BE2C (cell line): Measurements from ENCODE around the gene C1QTNF5.

Experiments used
- DNase-seq: peaks from one replicate; pipeline ENCODE4 v3.0.0-alpha.2; 2020
- H3K27me3 ChIP-seq: fragments of 250-450 bp; sonication (Bioruptor Pico); 2 replicates; pipeline ENCODE4 v1.5.1; 2020; ENCODE audit warnings: mild to moderate bottlenecking
- H3K36me3 ChIP-seq: fragments of 250-450 bp; sonication (Bioruptor Pico); 2 replicates; pipeline ENCODE4 v1.5.1; 2020; ENCODE audit warnings: mild to moderate bottlenecking
- H3K4me1 ChIP-seq: fragments of 250-450 bp; sonication (Bioruptor Pico); 2 replicates; pipeline ENCODE4 v1.5.1; 2020
- H3K4me3 ChIP-seq: 2 replicates; pipeline ENCODE4 v1.5.1; 2011; ENCODE audit warnings: low read depth, low read length
- H3K9me3 ChIP-seq: fragments of 250-450 bp; sonication (Bioruptor Pico); 2 replicates; pipeline ENCODE4 v1.5.1; 2020
- CTCF ChIP-seq: IDR thresholded peaks from 2 replicates; pipeline ENCODE4 v1.5.1; 2012; ENCODE audit warnings: mild to moderate bottlenecking, low read depth, low read length

Gene C1QTNF5

GRCh38 chr11:119351232-119351631, 10.5 kb upstream of the C1QTNF5 start:
- no peak for DNase-seq

GRCh38 chr11:119350302-119350701, 9.6 kb upstream of the C1QTNF5 start:
- TF ChIP-seq CTCF, result no peak
- Histone ChIP-seq H3K27me3 (no peaks in the 10 kb centered on the region), H3K9me3 (no peaks in the 10 kb centered on the region), H3K4me3 (no peak overlapping the region), H3K4me1 (peaks cover 4% of the 10 kb centered on the region), H3K36me3 (no peaks in the 10 kb centered on the region)
- DNase-seq, result no peak

More at GRCh38 chr11:119351232-119351631, 10.5 kb upstream of the C1QTNF5 start:
- no peaks in the 10 kb centered on the region for H3K9me3 ChIP-seq
- no peaks in the 10 kb centered on the region for H3K36me3 ChIP-seq
- peaks cover 4% of the 10 kb centered on the region for H3K4me1 ChIP-seq
- TF ChIP-seq CTCF, result no peak
- H3K4me3 ChIP-seq, result no peak overlapping the region
- H3K27me3 ChIP-seq, result no peaks in the 10 kb centered on the region

- Histone ChIP-seq H3K27me3 (no peaks in the 10 kb centered on the region), H3K4me1 (peaks cover 4% of the 10 kb centered on the region), H3K36me3 (no peaks in the 10 kb centered on the region), H3K9me3 (no peaks in the 10 kb centered on the region), H3K4me3 (no peak overlapping the region)
- no peak for DNase-seq
- TF ChIP-seq CTCF, result no peak
Measured at GRCh38 chr11:119347940-119348605, 7.4 kb upstream of the C1QTNF5 start.

- no peak for TF ChIP-seq CTCF
- no peak overlapping the region for H3K4me3 ChIP-seq
- no peak for DNase-seq
- no peaks in the 10 kb centered on the region for H3K4me1 ChIP-seq
- H3K9me3 ChIP-seq, result no peaks in the 10 kb centered on the region
- no peaks in the 10 kb centered on the region for H3K27me3 ChIP-seq
- H3K36me3 ChIP-seq, result no peaks in the 10 kb centered on the region
Measured at GRCh38 chr11:119347242-119347641, 6.6 kb upstream of the C1QTNF5 start.

- Histone ChIP-seq H3K36me3 (no peaks in the 10 kb centered on the region), H3K9me3 (no peaks in the 10 kb centered on the region), H3K4me1 (no peaks in the 10 kb centered on the region), H3K4me3 (no peak within 1 kb of the TSS), H3K27me3 (no peaks in the 10 kb centered on the region)
- DNase-seq, result no peak
- TF ChIP-seq CTCF, result no peak
Measured at GRCh38 chr11:119346605-119347004, 5.9 kb upstream of the C1QTNF5 start, which contains the start of gene MFRP. TSS of gene MFRP (minus strand) at chr11:119346705. CDS start at chr11:119346513, 192 bp downstream.

- Histone ChIP-seq H3K36me3 (no peaks in the 10 kb centered on the region), H3K4me3 (no peak overlapping the region), H3K4me1 (no peaks in the 10 kb centered on the region), H3K27me3 (peaks cover 6% of the 10 kb centered on the region), H3K9me3 (no peaks in the 10 kb centered on the region)
- DNase-seq, result no peak
- TF ChIP-seq CTCF, result no peak
Measured at GRCh38 chr11:119345685-119346084, 5.0 kb upstream of the C1QTNF5 start.
